HG03565 (cell line): ENCODE measurements around the gene MEI4.
"Not testable (repeated sequence)": the region's sequence is repeated elsewhere in the genome, so short reads cannot be mapped to it uniquely, and the experiment has no call there.

ENCODE experiments used
- ATAC-seq: cut with Tn5 transposase; IDR thresholded peaks from one replicate; pipeline ENCODE4 v1.9.1; 2021; ENCODE audit warnings: mild to moderate bottlenecking, moderate library complexity; ENCODE audit not compliant: unreplicated experiment

MEI4 gene, protein sequence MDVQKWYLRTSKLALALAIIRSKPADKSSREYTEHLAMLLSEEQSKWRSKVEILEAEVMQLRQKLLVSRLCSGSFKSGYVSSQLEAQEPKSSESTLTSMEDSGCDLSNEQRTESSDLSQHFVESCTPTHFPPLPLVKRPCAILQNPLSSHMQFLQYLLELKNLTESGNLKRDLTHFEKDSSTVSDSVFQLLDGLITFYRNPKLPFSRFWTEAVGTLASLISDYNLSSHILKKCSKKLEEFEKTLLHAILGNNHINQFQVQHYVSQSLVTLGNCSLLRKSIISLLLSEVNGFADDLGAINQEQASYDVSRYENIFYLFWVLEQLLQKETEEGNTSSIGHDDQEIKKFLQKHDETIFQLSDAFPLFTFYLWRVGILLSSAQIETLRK

DNA sequence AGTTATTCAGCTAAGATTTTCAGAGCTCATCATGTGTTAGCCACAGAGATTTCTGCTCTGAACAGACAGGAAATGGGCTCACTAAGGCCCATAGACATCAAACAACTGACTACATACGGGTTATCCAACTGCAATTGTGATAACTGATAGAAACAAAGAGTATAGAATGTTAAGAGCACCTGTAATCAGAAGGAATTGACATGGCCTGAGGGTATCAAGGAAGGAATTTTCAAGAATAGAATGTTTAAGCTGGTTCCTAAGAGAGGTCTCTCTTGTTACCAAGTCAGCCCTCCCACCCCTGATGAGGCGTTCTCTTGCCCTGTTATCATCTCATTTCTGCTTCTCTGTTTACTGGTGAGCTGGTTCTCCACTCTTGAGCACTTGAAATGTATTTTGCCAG lies at the start of gene MEI4:
Gene MEI4, plus strand, starts transcription at position 301 of the 400 bp plus-strand sequence. CDS start 37,633 bp downstream, outside the sequence.
- ATAC-seq: no peak

DNA sequence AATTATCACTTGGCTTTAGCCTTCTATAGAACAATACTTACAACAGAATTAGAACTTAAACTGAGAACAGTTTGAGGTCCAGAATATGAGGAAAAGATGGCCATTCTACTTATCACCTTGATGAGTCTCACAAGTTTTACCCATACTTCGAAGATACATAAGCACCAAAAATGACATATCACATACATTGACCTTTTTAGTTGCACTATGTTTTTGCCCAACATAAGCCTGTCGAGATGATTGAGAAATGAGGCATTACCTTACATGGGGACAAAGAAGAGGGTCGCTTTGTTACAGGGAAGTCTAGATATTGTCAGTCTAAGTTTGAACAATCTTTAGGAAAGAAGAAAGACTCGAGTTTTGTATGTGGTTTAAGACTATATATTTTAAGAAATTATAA lies 48.4 kb upstream of the MEI4 start:
- no peak for ATAC-seq

DNA sequence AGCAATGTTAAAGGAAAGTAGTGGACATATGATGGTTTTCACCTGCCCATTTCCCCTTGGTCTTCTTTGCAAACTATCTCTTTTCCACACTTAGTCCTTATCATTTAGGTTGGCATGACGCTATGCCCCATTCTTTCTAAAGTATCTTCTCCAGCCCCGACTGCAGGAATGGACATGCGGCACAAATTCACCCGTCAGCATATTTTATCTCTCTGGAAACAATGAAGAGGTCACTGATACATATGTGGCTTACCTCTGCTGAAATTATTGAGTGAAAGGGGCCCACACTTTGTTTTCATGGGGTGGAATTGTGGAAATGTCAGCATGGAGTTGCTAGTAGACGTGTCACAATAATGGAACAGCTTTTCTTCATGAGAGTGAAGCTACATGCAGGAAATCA lies 45.8 kb upstream of the MEI4 start:
- no peak for ATAC-seq

DNA sequence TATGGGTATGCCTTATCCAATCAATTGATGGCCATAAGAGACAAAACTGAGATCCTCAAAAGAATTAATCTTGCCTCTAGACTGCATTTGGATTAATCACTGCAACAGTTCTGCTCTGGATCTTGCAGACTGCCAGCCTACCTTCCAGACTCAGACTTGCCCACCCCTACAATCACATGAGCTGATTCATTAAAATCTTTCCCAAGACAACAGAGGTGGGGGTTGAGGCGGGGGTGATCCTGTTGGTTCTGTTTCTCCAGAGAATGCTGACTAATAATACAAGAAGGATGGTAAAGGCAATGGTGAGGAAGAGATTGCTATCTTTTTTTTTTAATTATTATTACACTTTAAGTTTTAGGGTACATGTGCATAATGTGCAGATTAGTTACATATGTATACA lies 43.7 kb upstream of the MEI4 start:
- no peak for ATAC-seq

DNA sequence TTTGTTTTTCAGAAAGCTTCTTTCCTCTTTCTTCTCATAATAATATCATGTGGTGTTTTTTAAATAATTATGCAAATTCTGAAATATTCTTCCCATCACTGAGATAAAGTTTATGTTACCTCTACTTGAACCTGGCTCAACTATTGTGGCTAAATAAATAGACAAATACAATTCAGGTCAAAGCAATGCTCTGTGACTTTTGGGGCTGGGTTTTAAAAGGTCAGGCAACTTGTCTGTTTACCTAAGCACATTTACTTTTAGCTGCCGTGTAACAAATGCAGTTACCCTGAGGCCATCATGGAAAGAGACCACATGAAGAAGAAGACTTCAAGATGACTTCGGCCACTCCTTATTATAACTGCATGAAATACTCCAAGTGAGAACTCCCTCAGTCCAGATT lies 33.7 kb upstream of the MEI4 start:
- ATAC-seq: no peak

DNA sequence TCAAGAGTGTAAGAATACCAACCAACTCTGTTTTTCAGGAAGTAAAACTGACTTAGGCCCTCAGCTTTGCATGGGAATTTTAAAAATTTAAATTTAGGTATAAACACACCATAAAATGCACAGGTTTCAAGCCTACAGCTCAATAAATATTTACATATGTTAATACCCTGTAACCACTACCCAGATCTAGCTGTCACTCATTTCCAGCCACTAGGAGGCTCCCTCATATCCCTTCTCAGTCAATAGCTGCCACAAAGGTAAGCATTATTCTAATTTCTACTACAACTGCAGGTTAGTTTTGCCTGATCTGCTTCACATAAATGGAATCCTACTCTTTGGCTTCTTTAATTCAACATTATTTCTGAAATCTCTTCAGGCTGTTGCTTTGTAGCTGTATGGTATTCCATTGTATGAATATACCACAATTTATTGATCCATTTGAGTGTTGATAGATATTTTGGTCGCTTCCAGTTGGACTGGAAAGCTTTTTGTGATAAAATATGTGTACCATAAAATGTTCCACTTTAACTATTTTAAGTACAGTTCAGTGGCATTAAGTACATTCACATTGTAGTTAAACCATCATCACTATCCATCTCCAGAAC lies 32.5 kb upstream of the MEI4 start:
- ATAC-seq: peak; percentile 68

DNA sequence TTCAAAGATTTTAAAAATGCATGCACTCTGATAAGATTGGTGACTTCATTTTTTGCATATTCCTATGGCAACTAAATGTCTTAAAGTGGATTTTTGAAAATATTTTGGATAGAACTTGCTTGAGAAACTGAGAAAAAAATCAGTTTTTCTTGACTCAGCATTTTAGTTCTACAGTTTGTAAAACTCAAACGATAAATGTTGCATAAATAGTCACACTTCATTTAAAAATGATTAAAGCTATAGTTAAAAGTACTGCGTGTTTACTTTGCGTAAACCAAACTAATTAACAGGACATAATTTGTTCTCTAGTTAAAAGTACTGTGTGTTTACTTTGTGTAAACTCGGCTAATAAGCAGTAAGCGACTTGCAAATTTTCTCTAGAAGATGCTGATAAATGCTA lies 28.3 kb upstream of the MEI4 start:
- ATAC-seq: no peak

DNA sequence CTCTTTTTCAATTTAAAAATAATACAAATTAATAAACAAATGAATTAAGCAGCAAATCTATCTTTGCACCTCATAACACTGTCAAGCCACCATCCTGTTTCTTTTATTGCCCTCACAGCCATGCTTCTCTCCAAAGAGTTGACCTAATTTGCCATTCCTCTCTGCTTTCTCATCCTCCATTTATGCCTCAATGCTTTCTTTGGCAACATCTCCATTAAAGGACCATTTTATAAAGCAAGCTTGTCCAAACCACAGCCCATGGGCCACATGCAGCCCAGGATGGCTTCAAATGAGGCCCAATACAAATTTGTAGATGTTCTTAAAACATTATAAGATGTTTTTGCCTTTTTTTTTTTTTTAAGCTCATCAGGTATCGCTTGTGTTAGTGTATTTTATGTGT lies 26.4 kb upstream of the MEI4 start:
- no peak for ATAC-seq

DNA sequence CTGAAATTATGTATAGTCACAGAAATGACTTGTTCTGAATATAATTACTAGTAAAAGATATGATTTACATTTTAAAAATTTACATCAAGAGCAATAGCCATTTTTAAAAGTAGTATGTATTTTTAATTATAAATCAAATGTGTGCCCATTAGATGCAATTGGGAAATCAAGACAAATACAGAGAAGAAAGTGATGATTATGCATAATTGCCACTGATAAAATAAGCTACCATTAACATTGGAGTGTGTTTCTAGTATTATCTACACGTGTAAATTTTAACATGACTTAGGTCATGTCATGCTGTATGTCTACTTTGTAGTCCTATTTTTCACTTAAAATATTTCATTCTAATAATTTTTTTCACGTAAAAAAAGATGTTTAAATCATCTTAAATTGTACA lies 22.8 kb upstream of the MEI4 start:
- ATAC-seq: no peak

DNA sequence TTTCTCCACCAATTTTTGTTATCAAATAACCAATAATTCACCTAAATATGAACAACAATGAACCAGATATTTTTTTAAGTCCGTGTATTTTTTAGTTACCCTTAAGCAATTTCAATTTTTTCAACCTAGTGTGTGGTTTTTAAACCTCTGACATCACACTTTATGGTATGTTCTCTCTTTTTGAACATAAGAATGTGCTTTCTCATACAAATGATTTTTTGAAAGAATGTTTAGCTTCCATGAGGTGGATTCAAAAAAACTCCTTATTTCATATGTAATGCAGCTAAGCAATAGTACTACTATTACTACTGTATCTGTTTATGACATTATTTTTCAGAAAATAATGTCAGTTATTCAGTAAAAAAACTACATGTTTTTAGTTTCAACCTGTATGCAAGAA lies 19.4 kb upstream of the MEI4 start:
- ATAC-seq: no peak

DNA sequence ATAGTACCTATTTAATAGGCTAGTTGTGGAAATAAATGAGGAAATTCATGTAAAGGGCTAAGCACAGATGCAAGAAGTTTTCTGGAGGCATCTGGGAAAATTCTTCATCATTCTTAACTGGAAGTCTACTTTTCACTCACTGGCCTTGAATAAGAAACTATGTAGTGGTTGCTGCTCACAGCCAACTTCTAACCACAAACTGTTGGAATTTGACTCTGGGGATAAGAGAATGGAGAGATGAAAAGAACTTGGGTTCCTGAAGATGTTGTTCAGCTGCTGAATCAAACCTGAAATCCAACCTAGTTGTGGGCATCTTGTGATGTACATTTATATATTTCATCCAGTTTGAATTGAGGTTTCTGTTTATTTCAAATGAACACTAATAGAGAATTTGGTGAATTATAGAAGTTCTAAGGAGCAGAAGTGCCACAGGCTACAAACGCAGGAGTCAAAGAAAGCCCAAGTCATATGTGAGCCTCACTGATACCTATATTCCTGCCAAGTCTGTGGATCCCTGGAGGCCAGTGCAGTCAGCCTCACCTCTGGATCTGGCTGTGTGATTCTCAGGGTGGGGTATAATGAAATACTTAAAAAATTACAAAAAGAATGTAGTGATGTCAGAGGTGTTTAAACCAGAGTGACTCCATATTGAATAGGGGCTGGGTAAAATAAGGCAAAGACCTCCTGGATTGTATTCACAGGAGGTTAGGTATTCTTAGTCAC lies 18.7 kb upstream of the MEI4 start:
- ATAC-seq: no peak

DNA sequence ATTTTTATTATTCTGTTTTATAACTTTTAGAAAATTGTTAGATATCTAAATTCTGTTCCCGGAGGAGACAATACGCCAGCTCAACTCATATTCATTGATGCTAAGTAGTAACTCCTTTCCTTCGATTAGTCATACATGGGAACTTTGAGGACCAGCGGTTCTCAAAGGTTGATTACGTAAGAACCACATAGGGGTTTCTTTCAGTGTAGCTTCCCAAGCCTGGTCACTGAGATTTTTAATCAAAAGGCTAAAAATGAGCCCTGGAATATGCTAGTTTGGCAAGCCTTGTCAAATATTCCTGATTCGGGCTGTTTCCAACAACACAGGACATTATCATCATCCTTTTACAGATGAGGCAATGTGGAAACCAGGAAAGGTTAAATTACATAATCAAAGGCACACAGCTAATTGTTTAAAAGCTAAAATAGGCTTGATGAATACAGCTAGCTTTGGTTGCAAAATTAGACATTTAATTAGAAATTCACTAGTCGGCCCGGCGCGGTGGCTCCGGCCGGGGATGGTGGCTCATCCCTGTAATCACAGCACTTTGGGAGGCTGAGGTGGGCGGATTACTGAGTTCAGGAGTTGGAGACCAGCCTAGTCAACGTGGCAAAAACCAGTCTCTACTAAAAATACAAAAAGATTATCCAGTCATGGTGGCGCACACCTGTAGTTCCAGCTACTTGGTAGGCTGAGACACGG lies 14.6 kb upstream of the MEI4 start:
- ATAC-seq: no peak

DNA sequence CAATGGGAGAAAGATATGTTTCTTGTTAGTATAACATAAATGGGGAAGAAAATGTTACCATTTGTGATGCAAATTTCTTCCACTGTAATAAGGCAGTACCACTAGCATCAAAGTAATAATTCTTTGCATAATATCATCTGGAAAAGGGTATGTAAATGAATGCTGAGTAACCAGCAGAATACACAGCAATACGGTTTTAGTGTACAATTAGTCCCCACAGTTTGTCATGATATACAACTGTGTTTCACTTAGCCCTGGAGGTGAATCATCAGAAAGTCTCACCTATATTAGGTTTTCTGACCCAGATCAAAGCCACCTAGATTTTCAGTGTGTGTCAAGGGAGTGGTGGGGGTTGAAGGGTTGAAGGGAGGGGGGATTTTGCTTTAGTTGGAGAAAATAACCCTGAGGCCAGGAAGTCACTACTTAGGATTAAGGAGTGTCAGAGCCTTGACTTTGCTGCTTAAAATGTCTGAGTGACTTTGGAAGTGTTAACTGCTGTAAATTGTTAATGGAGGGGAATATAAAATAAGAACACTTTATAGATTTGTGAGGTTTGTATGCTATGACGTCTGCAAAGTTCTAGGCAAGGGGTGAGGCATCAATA lies 8.6 kb upstream of the MEI4 start:
- no peak for ATAC-seq

DNA sequence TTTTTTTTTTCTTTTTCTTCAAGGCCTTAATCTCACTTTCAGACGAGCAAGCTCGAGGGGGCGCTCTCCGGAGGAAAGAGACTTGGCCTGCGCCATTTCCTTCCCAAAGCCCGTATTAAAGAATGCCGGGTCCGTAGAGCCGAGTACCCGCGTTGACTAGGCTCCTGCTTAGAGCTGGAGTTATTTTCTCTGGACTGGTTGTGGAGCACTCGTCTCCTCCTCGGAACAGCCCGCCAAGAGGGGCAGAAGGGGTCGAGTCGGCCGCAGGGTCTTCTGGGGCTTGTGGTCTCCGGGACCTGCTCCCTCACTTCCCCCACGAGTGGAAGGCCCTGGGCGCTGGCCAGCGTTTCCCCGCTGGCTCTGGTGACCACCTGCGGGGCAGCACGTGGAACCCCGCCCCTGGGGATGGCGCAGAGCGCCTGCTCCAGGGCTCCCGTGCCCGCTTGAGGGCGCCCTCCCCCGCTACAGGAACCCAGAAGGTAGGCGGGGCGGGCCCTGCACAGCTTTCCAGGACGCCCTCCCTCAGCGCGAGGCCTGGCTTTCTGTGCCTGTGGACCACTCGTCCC lies 2.7 kb upstream of the MEI4 start:
- no peak for ATAC-seq

DNA sequence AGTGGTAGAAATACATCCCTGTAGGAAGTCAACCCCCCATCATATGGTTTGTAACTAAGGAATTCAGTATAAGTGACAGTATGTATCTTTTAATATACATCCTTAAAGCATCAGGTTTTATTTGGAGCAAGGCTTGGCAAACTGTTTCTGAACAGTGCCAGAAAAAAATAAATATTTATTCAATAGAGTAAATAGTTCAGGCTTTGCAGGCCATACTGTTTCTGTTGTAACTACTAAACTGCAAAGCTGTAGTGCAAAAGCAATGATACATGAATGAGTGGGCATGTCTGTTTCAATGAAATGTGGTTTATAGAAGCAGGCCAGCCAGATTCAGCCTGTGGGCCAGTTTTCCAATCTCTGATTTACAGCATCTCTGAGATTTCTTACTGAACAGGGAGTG lies 977 bp downstream of the MEI4 start:
- no peak for ATAC-seq

DNA sequence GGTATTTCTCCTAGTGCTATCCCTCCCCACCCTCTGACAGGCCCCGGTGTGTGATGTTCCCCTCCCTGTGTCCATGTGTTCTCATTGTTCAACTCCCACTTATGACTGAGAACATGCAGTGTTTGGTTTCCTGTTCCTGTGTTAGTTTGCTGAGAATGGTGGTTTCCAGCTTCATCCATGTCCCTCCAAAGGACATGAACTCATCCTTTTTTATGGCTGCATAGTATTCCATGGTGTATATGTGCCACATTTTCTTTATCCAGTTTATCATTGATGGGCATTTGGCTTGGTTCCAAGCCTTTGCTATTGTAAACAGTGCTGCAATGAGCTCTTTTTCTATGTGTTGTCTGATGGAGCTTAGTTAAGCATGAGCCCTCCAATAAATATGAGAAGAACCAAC lies 2.2 kb downstream of the MEI4 start:
- not testable (repeated sequence) for ATAC-seq

DNA sequence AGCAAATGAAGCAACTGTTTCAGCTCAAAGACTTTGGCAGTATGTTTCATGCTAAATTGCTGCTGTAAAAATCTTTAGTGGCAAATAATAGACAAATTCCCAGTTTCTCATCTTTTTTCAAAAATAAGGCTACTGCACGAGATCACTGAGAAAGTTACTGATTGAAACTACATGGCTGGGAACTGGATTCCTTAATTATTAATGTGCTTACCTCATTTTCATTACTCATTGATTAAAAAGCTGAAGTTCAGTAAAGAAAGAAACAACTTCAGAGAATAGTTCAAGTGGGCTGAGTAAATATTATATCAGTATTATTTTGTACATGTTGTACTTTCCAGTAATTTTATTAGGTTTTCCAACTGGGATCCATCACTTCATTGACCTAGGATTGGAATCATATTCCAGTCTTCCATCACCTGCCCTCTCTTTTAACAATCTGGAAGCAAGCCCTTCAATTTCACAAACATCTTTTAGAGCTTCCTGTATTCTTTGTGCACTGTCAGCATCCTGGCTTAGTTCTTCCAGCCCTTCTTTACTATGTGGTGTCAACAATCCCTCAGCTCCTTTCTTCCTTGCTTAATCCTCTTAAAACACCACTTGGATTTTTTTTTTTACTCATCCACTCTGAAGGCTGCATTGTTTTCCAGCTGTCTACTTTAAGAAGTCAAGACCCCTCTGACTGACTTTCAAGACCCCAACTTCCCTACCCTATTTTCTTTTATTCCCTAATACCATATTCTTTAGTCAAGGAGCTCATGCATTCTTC lies 4.3 kb downstream of the MEI4 start:
- no peak for ATAC-seq

DNA sequence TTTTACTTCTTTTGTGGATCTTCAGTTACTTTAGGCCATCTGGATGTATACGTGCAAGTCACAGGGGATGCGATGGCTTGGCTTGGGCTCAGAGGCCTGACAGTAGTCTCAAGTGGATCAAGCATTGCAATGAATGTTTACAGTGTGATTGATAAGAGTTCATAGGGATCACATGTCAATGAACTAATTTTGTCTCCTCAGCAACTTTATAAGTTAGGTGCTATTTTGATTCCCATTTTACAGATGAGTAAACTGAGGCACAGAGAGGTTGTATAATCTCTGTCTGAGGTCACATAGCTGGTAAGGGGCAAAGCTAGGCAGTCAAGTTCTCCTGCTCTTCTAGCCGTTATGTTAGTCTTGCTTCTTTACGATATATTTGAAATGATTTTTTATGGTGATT lies 13.5 kb downstream of the MEI4 start:
- ATAC-seq: no peak

DNA sequence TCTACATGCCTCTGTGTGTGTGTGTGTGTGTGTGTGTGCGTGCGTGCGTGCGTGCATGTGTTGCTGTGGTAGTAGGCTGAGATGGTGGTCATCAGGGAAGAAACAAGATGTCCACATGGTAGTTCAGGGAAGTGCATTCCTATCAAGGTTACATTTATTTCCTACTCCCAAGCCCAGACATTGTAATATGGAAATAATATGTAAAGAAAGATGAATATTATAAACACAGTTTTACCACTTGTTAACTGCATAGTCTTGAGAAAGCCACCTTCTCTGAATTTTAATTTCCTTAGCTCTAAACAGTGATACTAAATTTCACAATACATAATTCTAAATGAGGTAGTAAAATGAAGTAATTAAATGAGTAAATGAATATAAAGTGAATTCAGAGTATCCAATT lies 14.0 kb downstream of the MEI4 start:
- no peak for ATAC-seq

DNA sequence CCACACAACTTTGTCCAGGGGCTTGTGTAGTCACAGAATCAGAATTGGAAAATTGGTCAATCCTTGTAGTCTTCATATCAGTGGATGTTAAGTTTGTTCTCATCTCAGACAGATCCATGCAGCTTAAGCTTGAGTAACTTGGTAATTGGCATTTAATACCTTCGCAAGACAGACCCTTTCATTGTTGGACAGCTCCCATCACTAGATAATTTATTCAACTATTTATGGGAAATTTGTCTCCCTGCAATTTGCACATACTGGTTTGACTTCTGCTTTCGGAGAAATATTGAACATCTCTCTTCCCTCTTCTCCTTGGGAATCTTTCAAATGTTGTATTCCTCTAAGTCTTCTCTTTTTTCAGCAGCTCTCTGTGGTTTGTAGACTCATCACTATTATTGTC lies 17.1 kb downstream of the MEI4 start:
- no peak for ATAC-seq
